ENCODE results near the gene SEC16A. TPM values are rescaled to one million over a fixed set of nuclear protein-coding genes. Genes with fewer than 3 reads are reported as not detected.
A peak's percentile ranks its signal among the peaks of the same experiment; 100 is the strongest.

SEC16A gene
- total RNA-seq, 1 experiment from 2014 or later = 56.4 TPM

- Histone ChIP-seq H2AK5ac (ENCODE audit: insufficient read length, low read length) (no peak overlapping the region), H2BK20ac (ENCODE audit: low read depth, low read length, poor library complexity, severe bottlenecking) (no peak overlapping the region), H4K5ac (ENCODE audit: insufficient read length, low read depth, low read length) (no peak overlapping the region), H3K9me3 (ENCODE audit: control insufficient read depth, low read depth, low read length) (no peaks in the 10 kb centered on the region), H4K20me1 (ENCODE audit: control insufficient read depth, insufficient read depth, insufficient read length) (no peaks in the 10 kb centered on the region), H3K56ac (ENCODE audit: insufficient read length, low read depth, low read length) (no peak overlapping the region), H2BK15ac (ENCODE audit: low read depth, low read length) (no peak overlapping the region), H3T11ph (ENCODE audit: low read length) (no peak overlapping the region), H2BK12ac (ENCODE audit: insufficient read length, low read depth, low read length) (no peak overlapping the region), H3K79me2 (ENCODE audit: insufficient read depth, low read length) (peaks cover 2% of the 10 kb centered on the region; the same call in 1 of the 2 replicates), H3K4me2 (ENCODE audit: insufficient read depth, insufficient read length, low read length) (no peak overlapping the region), H3K4ac (ENCODE audit: low read depth, low read length) (no peak overlapping the region), H3K23ac (ENCODE audit: insufficient read length, low read depth, low read length) (no peak overlapping the region), H2AFZ (ENCODE audit: low read length) (no peak overlapping the region), H3K79me1 (ENCODE audit: insufficient read depth, low read depth, low read length, poor library complexity, severe bottlenecking) (no peaks in the 10 kb centered on the region), H4K91ac (ENCODE audit: insufficient read length, low read depth, low read length) (no peak overlapping the region), H3K27me3 (ENCODE audit: insufficient read depth, low read length) (no peaks in the 10 kb centered on the region), H3K14ac (ENCODE audit: insufficient read depth, low read length) (no peak overlapping the region), H3K9ac (ENCODE audit: extremely low read depth, insufficient read length, low read length) (no peak overlapping the region), H4K8ac (replicated peaks; ENCODE audit: insufficient read length, low read depth, low read length) (no peak overlapping the region), H3K18ac (ENCODE audit: insufficient read length, low read depth, low read length) (no peak overlapping the region), H3K27ac (ENCODE audit: insufficient read length, low read depth, low read length) (no peak overlapping the region), H2BK5ac (ENCODE audit: insufficient read length, low read length) (no peak overlapping the region), H2BK120ac (ENCODE audit: low read depth, low read length, poor library complexity, severe bottlenecking) (no peak overlapping the region), H3K23me2 (ENCODE audit: insufficient read length, low read depth, low read length, poor library complexity, severe bottlenecking) (no peaks in the 10 kb centered on the region), H3K4me1 (ENCODE audit: insufficient read depth, low read length) (no peaks in the 10 kb centered on the region)
- no peak for DNase-seq
- no peak overlapping the region for H3K4me3 Mint-ChIP-seq
- WGBS (ENCODE audit: extremely low coverage, insufficient read length, low lambda C conversion rate) = no CpG with 5 or more reads among the region's 10 CpGs
- peak overlapping the region in 1 of 3 experiments; percentile 70; a peak in 1 of 7 replicates for H3K27ac Mint-ChIP-seq
- TF ChIP-seq CTCF (conservative IDR thresholded peaks at IDR 0.05) = no peak
- peaks cover 0 to 4% of the 10 kb centered on the region in 2 experiments; a peak in 2 of 4 replicates for H3K4me1 Mint-ChIP-seq
- peaks cover 2 to 20% (median 19%) of the 10 kb centered on the region in 3 experiments; a peak in 6 of 7 replicates for H3K36me3 Mint-ChIP-seq (ENCODE audit: insufficient read depth in 1 of 3, low read depth in 3 of 3)
- no peaks in the 10 kb centered on the region for H3K27me3 Mint-ChIP-seq (ENCODE audit: low read depth)
- no peaks in the 10 kb centered on the region for H3K9me3 Mint-ChIP-seq
These were observed 38.7 kb upstream of the SEC16A start for GRCh38 chr9:136521537-136521936.
